HG02642 (cell line): ENCODE measurements around the gene NCKAP1.
A peak's percentile ranks its signal among the peaks of the same experiment; 100 is the strongest.

Source experiments
- ATAC-seq: cut with Tn5 transposase; IDR thresholded peaks from one replicate; pipeline ENCODE4 v1.9.1; 2021; ENCODE audit warnings: mild to moderate bottlenecking; ENCODE audit not compliant: unreplicated experiment, poor library complexity

Gene NCKAP1

DNA sequence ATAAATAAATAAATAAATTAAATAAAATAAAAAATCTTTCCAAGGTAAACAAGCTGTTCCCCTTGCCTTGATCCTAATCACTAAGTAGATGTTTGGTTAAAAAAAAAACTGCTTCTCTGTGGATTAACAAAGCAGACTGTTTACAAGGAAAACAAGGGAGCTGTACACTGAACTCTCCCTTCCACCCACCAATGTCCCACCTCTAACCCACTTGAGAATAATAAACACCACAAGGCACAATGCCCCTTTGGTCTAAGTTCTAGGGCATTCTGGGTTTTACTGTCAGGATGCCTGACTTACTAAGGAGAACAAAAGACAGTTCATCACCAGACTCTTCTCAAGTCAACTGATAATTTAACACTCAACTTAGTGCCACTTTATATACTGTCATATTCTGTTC, 83.5 kb downstream of the NCKAP1 start:
- no peak for ATAC-seq

DNA sequence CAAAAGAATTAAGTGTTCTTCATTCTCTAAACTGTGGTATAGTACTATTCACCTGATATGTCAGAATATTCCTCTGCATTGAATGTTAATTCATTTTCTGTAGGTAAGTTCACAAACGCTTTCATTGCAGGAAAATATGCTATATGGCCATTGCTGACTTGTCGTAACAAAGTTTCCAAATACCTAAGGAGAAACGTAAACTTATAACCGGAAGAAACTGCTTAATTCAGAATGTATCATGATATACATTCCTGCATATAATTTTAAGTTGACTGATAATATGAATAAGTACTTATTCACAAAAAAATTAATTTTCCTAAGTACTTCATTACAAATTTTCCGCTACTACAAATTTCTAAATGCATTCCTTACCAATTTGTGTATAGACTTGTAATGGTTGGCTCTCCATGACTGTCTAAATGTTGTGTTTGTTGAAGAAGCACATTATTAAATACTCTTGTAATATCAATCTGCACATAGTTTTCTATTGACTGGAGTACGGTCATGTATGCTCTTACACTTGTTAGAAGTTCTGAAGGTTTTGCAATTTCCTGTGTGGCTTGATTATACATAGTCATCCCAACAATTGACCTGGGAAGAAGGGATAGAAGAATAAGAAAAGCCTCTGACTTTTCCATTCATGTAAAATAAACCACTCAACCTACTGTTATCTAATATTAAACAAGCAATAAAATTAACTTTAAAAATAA, 85.4 kb downstream of the NCKAP1 start:
- no peak for ATAC-seq

DNA sequence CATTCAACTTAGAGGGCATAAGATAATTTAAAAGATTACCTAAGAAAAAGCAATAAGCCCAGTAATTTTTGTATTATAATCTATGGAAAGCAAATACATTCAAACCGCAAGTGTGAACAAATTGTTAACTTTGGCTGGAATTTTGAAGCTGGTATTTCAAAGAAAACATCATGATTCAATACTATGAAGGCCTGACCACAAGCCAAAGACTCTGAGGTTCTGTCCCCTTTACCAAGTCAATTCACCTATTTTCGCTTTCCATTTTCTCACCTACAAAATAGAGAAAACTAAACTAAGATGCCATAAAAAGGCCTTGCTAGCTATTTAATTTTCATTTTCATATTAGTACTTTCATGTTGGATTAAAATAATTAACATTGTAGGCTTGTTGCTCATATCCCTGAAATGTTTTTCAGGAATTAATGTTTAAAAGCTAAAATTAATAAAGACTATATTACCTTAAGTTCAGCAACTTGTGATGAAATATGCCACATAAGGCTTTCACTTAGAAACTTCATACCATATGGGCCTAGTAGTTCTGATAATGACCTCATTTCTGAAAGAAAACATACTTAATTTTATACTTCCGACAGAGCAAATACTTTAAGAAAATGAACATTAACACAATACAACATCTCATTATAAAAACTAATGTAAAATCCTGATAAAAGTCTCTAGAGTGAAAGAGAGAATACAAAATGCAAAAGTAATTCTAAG, 86.2 kb downstream of the NCKAP1 start:
- ATAC-seq = peak; percentile 65

DNA sequence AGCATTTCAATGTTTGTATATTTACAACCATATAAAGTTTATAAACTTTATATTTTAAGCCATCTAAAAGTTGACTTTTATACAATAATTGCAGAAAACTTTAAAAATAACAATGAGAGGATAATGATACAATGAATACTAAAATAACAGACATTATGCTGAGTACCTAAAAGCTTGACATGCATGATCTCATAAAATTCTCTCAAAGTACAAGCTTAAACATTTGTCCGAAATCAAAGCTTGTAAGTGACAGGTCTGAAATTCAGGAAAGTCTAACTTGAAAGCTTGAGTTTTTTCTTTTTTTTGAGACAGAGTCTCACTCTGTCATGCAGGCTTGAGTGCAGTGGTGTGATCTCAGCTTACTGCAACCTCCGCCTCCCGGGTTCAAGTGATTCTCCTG, 87.7 kb downstream of the NCKAP1 start:
- no peak for ATAC-seq

DNA sequence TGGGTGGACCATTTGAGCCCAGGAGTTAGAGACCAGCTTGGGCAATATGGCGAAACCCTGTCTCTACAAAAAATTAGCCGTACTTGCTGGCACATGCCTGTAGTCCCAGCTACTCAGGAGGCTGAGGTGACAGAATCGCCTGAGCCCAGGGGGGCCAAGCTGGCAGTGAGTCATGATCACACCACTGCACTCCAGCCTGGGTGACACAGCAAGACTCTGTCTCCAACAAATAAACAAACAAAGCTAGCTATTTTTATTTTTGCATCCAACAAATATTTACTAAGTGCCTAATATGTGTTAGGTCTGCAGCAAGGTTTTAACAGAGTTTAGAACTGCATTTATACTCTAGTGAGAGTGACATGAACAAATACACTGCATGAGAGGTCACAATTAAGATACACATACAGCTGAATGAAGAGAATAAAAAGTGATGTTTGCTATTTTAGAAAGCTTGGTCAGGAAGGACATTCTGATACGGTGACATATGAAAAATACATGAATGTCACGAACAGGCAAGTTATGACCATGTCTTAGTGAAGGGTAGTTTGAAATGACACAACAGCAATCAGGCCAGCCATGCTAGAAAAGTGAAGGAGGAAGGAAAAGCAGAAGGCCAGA, 88.6 kb downstream of the NCKAP1 start:
- no peak for ATAC-seq

DNA sequence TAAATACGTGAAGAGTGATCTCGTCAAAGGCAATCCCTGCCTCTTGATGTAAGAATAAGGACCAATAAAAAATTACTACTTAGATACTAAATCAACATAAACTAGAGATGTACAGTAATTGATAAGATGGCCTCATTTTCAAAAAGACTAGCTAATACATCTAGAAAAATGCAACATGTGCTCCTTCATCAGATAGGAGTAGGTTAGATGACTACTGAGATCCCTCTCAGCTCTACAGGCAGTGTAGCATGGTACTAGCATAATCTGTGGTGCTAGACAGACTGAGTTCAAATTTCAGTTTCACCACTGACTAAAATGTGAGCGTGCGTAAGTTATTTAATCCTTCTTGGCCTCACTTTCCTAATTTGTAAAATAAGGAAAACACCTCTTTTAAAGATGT, 89.2 kb downstream of the NCKAP1 start:
- ATAC-seq = no peak

DNA sequence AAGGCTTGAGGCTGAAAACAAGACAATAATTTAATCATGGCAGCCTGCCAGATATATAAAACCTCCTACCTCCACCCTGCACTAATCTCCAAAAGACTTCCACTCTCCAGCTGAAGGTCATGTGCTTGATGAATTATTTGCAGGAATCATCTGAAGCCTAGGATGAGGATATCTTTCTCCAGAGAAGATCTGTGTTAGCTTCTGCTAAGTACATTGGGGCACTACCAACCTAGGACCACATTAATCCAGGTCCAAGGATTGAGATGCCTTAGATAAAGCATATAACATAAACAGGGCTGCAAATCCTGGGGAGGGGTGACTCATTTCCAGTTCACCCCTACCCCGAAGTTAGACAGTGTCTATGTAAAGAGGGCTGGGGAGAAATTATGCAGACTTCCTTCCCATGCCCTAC, 91.3 kb downstream of the NCKAP1 start:
- ATAC-seq = no peak

DNA sequence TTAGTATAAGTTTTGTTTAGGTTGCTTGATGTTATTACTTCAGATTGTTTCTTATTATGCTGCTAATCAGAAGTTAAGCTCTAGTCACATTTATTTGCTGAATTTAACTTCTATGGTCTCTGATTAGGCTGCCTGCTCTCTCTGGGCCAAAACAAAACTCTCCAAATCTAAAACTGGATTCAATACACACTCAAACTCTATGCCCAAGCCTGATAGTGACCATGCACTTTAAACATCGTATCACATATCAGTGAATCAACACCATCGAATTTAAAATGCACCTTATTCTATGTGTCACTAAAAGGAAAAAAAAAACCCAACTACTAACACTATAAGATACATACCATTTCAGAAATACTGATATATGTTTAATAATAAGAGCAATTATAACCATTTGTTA, 94.9 kb downstream of the NCKAP1 start:
- ATAC-seq = no peak

DNA sequence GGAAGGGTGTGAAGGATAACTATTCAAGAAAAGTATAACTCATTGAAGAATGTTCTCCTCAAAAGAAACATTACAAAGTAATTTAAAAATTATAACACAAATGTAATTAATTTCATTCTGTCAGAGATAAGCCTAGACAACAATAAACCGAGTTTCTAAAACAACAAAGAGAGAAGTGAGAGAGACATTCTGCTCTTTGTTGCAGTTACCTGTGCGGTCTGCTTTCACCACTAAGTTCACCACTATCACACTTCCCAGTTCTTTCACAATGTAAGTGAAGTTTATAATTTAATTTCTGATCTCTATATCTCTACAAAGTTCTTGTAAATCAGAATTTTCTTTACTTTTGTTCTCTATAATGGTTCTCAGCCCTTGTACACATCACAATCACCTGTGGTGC, 95.5 kb downstream of the NCKAP1 start:
- no peak for ATAC-seq

DNA sequence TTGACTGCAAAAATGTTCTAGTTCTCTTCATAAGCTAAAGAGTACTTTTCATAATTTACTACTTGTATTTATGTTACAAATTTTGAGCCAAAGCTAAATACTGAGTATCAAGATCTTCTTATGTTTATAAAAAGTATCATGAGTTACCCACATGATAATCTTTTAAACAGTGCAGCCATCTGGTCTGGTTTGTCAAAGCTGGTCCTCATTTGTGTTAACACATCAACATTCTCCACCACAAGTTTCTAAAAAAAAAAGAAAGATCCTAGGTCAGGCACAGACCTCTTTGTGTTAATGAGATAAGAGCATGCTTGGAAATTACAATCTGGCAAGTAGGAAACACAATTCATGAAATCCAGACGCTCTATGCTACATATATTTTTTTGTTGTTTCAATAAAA, 96.3 kb downstream of the NCKAP1 start:
- ATAC-seq = no peak

DNA sequence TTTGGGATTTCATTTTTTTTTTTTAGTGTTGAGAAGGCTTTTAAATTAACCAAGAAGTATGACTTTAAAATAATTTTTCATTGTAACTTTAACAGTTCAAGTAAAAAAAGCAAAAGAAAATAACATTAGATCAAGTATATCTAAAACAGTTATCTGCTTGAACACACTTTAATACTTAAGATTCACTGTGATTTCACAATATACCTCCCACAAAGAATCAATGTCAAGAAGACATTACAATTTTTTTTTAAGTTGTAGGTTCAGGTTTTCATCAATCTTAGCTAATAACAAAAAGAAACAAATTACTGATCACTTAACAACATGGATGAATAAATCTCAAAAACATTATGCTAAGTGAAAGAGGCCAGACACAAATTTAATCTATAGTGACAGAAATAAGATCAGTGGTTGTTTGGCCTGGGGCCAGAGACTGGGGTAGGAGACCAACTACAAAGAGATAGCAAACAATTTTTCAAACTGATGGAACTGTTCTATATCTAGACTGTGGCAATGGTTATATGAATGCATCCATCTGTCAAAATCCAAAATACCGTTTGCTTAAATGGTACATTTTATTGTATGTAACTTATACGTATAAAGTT, 97.0 kb downstream of the NCKAP1 start:
- no peak for ATAC-seq

DNA sequence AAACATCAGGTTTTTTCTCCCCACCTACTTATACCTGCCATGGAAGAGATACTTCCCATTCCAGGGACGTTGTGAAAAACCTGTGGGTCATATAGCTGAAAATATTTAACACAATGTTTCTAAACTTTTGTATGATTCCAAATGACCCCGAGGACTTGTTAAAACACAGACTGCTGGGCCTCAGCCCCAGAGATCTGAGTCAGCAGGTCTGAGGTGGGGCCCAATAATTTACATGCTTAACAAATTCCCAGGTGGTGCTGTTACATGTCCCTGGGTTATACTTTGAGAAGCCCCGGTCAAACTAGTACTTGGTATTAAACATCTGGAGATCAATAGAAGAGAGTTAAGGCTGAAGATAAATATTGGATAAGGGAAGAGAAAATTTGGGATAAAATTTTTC, 100.4 kb downstream of the NCKAP1 start:
- ATAC-seq = no peak

DNA sequence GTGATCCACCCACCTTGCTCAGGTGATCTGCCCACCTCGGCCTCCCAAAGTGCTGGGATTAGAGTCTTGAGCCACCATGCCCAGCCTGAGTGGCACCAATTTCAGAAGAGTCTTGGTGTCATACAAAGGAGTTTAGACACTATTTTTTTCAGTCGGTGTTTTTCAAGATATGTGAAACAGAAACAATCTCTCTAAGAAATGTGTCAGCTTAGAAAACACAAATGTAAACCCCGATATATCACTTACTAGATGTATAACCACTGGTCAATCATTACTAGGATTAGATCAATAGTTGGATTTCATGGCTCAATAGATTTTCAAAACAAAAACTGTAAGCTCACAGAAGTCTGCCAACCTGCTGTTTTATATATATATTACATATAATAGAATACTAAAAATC, 104.6 kb downstream of the NCKAP1 start:
- peak; percentile 76 for ATAC-seq

DNA sequence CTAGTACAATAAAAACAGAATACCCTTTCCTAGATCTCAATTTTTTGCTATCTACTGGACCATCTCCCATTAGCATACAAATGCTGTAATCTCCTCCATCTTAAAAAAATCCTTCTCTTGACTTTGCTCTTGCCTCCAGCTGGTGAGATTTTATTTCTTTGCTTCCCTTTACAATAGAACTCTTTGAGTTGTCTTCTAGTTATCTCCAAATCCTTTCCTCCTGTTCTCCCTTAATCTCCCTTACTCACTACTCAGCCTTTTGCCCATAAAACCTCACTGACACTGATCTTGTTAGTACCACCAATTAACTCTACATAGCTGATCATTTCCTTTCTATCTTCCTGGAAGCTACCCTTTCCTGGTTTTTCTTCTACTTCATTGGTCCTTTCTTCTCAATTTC, 108.3 kb downstream of the NCKAP1 start:
- no peak for ATAC-seq

DNA sequence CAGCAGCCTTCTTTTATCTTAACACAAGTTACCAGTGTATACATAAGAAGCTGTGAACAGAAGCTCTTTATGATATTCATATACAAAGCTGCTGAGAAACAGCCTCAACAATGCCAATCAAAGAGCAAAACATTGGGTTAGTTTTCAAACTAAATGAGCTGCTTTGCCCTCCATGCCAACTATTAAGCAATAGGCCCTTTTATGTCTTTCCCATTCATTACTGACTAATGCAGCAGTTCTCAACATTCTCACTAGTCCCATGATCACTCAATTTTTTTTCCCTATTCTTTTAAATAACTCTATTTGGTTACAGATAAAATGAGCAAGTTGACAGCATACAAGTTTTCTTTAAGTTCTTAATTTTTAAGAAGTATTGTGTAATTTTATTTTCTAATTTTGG, 114.0 kb downstream of the NCKAP1 start:
- ATAC-seq = no peak

DNA sequence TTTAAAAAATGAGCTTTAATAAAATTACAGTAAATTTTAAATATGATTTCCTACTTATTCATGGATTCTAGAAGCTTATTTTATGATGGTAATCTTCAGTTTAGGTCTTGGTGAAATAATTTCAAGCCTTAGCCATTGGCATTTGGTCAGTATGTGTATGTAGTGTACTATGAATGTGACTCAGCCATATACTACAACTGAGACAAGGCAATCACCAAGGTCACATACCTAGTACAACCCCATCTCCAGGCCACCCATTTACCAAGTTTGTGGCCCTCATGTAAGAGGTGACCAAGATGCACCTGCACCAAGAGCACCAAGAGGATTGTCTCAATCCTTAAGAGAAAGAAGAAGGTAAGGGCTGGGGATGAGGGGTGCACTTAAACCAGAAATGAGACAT, 117.0 kb downstream of the NCKAP1 start:
- ATAC-seq = peak; percentile 58

DNA sequence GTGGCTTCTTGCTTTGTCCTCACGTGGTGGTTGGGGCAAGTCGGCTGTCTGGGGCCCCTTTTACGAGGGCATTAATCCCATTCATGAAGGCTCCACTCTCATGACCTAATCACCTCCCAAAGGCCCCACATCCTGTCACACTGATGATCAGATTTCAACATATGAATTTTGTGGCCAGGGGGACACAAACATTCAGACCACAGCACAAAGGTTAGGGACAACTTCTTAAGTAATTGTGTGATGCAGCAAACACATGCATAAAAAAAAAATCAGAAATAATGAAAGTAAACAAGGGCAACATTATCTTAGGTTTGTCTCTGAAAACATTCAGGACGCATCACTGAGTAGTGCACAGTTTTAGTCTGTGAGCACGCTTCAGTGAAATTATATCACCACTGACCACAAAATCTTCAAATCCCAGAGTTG, 117.6 kb downstream of the NCKAP1 start:
- peak; percentile 59 for ATAC-seq

DNA sequence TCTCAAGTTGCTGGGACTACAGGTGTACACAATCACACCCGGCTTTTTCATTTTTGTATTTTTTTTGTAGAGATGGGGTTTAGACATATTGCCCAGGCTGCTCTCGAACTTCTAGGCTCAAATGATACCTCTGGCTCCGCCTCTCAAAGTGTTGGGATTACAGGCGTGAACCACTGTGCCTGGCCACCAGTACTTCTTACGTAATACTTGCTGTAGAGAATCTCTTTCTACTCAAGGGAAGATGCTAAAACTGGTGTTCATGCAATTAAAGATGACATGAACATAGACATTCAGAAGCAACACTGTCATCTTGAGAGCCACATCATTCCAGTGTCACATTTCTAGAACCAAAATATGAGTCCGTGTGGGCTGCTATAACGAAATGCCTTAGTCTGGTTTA, 118.2 kb downstream of the NCKAP1 start:
- ATAC-seq = no peak

DNA sequence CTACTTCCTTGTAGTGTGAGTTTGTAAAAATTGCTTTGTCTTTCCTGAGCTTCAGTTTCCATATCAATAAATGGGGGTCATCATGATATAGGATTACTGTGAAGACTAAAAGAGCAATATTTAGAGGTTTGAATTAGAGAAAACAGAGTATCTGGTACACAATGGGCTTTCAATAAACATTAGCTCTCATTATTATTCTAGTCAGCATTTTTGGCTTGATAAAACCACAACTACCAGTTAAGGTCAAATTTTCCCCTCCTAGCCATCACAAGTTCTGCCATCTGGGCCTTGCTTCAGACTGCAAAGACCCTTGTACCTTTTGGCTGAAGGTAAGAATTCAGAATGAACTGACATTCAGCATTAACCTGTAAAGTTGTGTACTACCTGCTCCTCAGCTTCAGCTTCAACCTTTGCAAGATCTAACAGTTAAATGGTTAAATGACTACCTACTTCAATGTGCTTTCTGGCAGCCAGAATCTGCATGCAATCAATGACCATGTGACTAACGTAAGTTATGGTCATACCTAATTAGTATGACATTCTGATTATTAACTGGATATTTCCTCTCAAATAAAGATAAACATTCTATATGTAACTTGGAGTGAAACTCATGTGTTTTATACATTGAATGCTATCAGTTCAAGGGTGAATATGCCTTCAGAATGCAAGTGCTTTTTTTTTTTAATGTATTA, 119.2 kb downstream of the NCKAP1 start:
- ATAC-seq = no peak

DNA sequence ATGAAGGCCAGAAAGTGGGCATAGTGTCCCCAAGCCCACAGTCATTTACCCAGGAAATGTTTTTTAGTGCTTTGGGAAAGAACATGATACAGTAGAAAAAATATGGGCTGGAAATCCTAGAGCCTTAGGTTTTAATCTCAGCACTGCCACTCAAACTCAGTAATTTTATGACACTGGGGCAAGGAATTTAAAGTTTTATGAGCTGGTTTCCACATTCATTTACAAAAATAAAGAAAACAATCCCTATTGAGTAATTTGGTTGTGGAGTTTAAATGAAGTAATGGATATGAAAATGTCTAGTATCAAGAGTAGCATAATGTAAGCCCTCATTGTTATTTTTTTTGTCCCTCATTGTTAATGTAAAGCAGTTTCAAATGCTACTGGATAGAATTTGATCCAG, 120.3 kb downstream of the NCKAP1 start:
- ATAC-seq = no peak

DNA sequence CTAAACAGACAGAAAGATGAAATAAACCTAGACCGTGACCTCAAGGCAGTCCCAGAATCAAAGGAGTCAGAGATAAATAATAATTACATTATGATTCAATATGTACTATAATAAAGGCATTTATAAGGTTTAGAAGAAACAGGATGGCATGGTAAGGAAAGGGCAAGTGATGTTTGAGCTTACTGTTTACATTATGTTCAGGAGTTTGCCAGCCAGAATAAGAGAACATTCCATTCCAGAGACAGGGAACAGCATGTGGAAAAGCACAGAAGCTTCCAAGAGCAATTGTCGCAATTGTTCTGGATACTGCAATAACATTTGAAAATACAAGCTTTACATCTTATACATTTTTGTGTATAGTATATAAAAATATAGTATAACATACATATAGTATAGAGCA, 121.8 kb downstream of the NCKAP1 start:
- no peak for ATAC-seq
